HG03045 (cell line): ENCODE results near the gene NTRK3.

Source experiments
- ATAC-seq: cut with Tn5 transposase; IDR thresholded peaks from one replicate; pipeline ENCODE4 v1.9.1; 2021; ENCODE audit warnings: mild to moderate bottlenecking, moderate library complexity; ENCODE audit not compliant: unreplicated experiment

The NTRK3 gene

DNA sequence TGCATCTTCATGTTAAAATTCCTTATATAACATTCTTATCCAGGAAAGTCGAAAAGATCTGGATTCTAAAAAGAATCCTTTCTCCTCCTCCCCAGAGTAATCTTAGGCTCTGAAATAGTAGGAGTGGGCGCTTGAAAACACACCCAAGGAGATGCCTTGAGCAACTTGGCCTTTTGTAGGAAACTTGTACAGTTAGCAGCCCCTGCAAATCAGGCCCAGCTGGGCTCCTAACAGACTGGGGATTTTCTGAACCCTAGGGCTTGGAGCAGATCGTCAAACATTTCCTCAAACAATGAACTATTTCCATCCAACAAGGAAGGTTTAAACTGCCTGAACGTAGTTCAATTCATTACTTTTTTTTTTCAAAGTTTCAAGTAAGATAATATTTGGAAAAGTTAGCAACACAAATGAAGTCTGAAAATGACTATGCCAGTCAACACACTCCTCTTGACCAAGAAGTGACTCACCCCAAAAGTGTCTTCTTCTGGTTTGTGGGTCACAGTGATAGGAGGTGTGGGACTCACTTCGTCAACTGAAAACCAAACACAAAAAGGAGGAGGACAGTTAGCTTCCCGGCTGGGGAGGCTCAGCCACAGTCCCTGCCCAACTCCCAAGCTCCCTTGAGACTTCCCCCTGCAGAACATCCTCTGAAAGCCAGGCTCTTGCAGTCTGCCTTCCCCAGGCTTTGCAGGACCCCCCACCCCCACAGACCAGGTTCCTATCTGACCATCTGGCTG is 129.7 kb downstream of the NTRK3 start:
- no peak for ATAC-seq

DNA sequence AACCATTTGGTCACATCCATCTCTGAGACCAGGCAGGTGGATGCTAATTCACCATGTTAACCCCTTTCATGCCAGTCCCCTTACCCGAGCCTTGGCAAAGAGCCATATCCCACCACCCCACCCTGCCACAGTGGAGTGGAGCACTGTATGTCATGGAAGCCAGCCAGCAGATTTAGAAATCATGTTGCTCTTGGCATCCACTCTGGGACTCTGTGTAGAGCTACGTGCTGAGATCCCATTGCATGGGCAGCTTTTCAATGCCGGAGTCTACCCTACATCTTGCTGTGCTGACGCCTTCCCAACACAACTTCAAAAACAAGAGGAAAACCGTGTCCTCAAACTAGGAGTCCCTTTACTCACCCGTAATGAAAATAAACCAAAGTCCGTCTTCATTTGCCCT is 131.0 kb downstream of the NTRK3 start:
- no peak for ATAC-seq

DNA sequence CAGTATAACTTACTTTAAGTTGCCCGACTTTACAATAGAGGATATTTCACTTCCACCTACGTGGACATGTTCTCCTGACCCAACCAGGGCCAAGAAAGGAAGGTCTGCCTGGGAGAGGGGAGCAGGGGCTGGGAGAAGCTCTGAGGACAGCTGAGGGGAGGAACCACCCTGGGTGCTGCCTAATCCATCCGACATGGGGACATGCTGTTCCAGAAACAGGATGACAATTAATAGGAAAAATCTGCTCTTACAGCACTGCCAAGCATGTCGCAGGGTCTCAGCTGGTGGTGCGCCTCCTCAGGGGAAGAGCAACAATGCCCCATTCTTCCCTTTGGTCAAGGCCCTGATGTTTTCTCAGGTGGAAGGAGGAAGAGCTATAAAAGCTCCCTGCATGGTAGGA is 132.3 kb downstream of the NTRK3 start:
- no peak for ATAC-seq

DNA sequence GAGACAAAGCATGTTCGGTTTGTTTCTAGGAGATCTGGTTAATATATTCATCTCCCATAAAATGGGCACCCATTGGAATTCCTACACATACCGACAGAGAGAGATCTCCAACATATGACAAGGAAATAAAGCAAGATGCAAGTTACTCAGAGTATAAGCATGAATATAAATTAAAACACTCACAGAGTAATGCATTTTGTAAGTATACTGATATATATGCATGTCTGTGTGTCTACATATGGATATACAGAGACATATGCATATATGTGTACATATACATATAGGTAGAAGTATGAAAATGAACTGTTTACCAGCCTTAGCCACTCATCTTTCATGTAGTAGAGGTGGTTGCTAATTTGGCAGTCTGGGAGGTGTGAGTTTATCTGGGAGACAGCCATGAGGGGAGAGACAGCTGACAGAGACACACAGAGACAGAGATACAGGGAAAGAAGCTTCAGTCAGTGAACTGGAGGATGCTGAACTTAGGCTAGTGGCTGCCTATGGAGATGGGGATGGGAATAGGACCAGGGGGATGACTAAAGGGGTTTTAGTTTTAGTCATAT is 134.5 kb downstream of the NTRK3 start:
- no peak for ATAC-seq

DNA sequence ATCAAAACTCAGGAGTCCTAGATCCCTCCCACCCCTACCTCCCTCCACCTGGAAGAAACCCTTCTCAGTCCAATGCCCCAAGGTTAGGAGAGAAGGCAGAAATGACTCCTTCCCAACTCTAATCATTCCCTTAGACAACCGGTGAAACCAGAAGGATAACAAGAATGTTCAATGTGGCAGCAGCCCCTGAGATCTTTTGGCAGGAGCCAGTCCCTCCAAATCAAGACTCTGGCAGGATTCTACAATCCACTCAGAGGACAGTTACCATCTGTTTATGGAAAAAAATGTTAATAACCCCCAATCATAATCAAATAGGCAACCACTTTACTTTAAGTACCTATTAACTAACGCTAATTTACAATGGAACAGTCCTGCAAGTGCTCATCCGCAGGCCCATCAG is 136.5 kb downstream of the NTRK3 start:
- ATAC-seq, result no peak

DNA sequence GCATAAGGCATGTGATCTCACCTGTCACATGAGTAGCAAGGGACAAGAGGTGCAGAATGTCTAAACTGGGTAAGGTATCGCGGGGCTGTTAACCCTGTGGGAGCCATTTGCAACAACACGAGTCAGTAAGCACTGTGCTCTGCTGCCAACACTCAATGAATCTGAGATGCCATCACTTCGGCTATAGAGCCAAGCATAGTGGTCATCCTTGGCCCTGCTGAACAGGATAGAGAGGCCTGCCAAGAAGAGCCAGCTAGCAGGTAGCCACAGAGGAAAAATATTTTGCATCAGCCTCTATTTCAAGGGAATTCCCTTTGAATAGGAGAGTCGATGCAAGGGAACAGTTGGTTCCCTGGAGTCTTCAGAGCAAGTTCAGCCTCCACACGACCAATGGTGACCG is 137.8 kb downstream of the NTRK3 start:
- no peak for ATAC-seq

DNA sequence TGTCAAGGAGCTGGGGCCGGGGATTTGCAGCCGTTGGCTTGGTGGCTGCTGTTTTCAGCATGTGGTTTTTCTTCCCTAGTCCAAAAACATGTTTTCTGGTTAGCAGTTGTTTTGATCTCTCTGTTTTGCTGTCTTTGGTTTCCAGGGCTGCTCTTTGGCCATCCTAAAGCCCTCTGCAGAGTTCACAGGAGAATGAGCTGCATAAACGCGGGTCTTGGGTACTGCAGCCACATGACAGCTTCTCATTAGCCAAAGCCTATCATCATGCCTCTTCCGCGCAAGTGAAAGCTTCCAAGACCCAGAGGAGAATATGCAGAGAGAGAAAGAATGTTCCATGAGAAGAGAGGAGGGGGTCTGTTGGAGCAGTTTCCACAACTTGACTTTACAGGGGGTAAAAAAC is 138.5 kb downstream of the NTRK3 start:
- ATAC-seq, result no peak

DNA sequence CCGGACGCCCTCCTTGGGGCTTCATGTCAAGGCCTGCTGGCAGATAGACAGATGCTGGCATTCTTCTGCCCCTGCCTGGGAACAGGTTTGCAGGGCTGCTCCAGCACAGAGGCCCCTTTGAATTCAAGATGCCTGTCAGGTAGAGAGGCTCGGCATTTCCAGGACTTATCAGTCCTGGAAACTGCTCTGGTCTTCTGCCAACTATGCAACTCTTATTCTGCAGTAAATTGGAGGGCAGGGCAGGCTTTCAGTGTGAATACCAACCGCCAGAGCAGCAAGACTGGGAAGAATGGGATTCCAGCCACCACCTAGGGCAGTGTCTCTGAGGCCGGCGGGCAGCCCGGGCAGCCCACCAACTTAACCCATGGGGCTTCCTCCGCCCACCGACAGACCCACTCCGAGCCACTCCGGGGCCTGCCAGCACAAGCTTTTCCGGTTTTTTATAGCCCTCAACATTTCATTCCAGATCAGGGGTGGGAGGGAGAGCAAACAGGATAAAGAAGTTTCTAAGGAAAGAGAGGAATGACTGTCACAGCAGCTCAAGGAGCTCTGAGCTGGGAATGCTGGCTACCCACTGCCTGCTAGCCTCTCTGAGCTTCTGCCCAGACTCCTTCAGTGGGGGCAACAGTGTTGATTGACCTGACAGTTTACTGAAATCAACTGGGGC is 140.9 kb downstream of the NTRK3 start:
- no peak for ATAC-seq

DNA sequence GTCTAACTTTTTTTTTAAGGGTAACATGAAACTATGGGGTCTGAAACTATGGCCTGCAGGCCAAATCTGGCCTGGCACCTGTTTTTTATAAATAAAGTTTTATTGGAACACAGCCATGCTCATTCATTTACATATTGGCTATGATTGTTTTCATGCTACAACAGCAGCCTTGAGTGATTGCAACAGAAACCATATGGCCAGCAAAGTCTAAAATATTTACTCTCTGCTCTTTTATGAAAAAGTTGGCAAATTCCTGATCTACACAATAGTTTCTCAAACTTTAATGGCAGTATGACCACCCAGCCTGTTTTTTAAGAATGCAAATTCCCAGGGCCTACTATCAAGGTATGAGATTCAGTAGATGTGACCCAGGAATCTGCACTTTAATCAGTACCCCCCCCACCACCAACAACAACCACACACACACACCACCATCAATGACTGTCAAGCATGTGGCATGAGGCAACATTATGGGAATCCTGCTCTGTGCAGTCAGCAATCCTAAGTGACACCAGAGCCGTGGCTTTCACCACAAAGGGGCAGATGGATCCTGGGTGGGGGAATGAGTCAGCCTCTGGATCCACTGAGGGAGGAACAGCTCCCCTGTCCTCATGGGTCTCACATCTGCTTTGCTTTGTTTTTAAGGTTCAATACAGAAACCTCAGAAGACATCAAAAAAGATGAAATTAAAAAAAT is 142.8 kb downstream of the NTRK3 start:
- no peak for ATAC-seq

DNA sequence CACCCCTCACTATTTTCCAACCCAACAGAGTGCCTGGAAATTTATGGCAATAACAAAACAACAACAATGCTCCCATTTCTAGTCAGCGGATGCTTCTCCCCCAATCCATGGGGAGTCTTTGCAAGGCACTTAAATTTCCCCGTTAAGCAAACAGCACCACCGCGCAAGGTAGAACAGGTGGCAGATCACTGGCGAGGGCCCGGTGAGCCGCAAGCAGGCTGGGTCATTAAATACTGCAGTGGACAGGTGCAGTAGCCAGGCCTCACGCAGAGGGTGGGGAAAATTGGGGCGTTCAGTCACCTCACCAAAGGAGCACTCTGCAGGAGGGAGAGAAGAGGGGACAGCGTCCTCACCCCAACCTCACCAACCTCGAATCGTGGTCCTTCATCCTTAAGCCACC is 147.5 kb downstream of the NTRK3 start:
- ATAC-seq, result no peak

DNA sequence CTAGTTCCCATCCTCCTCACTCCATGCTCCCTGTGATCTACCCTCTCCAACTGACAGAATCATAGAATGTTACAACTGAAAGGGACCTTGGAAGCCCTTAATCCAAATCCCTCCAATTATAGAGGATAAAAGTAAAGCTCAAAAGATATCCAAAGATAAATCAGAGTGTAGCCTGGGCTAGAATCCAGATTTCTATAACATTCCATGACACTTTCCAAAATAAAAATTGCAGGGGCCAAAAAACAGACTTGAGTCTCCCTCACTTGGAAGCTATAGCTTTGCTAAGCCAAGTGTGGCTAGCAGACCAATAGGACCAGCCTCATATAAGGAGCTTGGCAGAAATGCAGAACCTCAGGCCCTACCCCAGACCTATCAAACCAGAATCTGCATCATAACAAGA is 148.1 kb downstream of the NTRK3 start:
- no peak for ATAC-seq

DNA sequence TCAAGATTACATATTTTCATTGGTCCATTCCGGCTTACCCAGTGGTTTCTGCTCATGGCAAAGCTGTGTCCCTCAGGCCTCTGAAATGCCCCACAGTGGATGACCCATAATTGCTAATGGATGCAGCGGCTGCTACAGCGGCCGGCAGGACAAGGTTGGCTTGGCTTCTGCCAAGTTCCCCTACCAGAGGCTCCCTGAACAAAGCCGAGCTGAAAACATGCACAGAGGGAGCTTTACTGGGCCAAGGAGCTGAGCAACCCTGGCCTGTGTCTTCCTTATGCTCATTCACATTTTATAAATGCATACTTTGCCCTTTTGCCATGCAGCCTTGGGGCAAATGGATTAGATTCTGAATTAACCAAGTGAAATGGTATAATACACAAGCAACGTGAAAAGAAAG is 150.5 kb downstream of the NTRK3 start:
- no peak for ATAC-seq

DNA sequence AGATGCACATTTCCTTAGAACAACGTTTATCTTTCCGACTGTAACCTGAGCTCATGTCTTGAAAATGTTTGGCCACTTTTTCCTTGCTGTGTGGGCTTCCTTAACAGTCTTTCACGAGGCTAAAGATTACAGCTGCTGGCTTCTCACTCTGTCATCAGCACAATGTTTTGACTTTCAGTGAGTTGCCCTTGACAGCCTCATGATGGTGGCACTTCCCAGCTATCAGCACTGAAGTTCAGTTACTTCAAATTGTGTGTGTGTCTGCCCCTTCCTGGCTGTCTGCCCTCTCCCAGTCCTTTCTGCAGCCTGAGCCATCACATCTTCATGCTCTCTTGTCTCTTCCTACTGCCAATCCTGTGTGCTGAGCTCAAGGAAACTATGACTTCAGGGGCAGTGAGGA is 152.2 kb downstream of the NTRK3 start:
- no peak for ATAC-seq

DNA sequence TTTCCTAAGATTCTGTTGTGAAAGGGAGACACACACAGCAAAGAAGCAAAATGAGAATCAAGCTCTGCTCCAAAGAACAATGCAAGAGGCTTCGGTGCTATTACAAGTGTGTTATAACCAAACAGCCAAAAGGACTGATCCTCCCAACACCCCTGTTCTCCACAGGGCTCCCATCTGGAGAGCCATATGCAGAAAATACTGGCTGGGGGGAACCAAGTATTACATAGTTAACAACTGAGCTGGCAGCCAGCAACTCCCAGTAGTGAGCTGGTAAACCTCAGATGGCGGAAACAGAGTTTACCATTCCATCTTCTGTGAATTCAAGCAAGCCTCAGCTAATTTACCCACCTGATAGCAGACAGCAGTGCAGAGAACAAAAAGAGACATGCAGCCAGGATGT is 156.4 kb downstream of the NTRK3 start:
- no peak for ATAC-seq

DNA sequence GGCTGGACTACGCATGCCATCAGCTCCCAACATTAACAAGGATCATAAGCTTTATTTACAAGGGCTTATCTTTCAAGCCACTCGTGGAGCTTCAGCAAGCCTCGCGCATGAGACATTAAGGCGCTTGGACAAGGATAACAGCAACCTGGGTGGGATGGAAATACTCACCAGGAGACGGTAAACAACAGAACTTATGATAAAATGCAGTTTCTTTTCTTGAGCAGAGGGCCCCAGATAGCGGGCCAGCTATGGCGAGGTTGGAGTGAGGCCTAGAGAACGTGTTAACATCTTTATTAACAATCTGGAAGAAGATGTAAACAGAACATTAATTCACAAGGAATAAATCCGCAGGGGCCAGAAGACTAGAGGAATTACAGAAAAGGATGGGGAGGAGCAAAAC is 158.2 kb downstream of the NTRK3 start:
- no peak for ATAC-seq

DNA sequence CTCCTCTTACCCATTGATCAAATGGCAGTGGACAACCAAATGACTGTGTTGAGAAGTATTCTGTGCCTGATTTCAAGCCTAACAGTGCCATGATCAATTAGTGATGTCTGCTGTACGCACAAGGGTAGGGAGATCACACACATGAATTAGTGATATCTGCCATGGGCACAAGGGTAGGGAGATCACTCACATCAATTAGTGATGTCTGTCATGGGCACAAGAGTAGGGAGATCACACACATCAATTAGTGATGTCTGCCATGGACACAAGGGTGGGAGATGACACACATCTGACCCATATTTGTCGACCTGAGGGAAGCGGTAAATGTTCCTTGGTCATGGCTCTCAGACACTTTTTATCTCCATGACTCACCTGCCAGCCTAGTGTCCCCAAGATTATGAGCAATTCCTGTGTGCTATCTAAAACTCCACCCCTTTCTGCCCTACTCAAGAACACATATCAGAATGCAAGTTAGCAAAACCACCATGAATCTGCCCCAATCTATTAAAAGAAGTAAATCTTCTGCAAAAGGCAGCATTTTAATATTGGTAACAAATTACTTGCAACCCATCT is 165.0 kb downstream of the NTRK3 start:
- ATAC-seq, result no peak

DNA sequence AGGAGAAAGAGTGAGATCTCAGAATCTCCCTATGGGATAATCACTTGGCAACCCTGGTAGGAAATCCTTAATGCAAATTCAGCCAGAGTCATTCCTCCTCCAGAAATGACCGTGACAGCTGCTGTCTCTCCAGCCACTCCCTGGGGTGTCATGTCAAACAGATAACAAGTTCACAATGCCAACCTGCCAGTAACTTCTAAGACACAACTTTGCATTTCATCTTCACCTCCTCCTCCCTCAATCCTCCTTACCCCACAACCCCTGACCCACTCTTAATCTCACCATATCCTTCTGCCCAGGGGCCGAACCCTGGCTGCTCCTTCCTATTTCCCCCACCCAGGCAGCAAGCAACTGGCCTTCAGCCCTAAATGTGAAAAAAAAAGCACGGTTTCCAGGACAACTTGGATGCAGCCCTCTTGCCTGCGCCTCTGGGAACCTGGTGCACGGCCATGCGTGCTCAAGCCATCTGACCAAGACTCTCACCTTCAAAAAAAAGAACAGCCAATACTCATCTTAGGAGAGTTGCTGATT is 166.0 kb downstream of the NTRK3 start:
- ATAC-seq, result no peak

DNA sequence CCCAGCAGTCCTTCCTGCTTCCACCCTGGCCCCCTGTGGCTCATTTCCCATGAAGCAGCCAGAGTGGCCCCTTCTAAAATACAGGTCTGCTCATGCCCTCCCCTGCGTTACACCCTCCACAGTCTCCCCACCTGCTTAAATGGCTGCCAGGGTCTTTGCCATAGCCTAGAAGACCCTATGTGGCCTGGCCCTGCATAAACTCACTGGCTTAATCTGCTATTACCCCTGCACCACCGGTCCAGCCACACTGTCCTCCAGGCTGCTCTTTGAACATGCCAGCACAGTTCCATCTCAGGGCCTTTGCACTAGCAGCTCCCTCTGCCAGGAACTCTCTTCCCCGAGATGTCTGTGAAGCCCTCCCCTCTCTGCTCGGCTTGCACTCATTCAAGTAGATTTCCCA is 166.8 kb downstream of the NTRK3 start:
- no peak for ATAC-seq

DNA sequence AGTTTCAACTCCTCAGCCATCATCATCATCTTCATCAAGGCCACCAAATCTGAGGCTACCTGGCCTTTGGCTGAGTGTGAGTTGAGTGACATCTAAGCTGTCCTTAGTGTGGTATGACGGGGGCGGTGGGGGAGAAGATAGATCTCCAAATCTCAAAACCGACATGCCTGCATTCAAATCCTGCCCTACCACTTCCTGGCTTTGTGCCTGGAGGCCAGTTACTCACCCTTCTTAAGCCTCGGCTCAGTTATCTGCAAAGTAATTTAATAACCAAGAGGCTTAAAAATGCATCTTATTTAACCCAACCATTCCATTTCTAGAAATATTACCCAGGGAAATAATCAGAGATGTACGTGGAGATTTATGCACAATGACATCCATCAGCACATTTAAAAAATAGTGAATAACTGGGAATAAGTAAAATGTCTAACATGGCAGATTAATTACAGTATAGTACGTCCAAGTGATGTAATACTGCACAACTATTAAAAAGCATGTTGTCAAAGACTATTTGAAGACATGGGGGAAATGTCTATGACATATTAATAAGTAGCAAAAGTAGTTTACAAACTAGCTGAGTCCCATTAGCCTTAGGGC is 167.4 kb downstream of the NTRK3 start:
- no peak for ATAC-seq

DNA sequence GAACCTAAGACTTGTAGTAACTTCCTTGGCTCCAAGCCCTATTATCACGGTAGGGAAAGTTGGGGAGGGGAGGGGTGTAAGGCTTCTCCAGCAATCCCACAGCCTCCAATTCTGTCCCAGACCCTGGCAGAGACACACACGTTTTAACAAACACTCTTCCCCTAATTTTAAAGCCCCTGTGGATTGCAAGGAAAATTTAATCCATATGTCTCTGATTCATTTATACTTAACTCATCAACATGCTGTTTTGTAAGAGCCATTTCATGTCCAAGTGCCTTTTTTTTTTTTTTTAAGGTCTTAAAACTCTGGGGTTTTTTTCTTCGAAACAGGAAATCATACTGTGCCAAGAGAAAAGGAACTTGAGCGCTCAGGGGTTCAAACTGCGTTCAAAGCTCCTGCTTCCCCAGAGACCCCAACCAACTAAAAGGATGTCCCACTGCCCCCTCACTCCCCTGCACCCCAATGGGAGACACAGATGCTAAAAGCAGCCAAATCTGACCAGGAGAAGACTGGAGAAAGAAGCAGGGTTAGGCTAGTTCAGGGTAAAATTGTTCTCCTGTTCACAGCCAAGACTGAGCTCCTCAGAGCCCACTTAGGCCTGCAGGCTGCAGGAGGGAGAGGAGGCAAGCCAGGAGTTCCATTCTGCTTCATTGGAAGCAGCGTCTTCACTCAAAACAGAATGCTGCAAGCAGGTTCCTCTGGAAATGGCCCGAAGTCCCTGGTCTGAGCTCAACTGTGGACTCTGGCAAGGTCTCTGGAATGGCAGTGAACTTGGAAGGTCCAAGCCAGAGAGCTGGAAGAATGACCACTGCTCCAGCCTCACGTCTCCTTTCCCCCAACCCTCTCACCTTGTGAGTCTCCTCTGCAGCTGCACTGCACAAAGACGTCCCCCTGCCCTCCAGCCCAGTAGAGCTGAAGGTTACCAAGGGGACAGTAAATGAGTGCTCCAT is 172.5 kb downstream of the NTRK3 start:
- ATAC-seq, result no peak
